ENCODE data around the gene COL4A6.
"Not testable (repeated sequence)": the region's sequence is repeated elsewhere in the genome, so short reads cannot be mapped to it uniquely, and the experiment has no call there.

Gene COL4A6

DNA sequence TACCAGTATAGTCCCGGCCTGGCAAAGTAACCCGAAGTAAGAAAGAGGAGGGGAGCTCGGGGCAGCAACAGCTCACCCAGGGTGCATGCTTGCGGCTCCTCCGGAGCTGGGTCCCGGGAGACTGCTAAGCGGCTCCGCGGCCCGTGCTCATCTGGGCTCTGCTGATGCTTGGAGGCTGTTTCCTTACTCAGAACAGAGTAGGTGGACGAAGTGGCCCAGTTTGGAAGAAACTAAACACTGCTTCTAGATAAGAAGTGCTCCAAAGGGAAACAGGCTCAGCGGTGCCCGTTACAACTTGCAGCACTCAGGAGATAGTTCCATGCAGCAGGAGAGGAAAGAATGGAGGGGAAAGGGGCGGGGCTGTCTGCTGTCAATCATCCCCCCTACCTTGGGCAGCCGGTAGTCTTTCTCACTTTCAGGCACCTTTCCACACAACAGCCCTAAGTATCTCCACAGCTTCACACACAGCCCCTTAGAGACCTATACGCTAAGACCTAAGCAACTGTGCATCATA lies at the start of gene COL4A6:
TSS of gene COL4A6 (minus strand) at position 313 of the 514 bp plus-strand sequence. CDS start at position 87, 226 bp downstream.
- TF ChIP-seq, protein P1, sequence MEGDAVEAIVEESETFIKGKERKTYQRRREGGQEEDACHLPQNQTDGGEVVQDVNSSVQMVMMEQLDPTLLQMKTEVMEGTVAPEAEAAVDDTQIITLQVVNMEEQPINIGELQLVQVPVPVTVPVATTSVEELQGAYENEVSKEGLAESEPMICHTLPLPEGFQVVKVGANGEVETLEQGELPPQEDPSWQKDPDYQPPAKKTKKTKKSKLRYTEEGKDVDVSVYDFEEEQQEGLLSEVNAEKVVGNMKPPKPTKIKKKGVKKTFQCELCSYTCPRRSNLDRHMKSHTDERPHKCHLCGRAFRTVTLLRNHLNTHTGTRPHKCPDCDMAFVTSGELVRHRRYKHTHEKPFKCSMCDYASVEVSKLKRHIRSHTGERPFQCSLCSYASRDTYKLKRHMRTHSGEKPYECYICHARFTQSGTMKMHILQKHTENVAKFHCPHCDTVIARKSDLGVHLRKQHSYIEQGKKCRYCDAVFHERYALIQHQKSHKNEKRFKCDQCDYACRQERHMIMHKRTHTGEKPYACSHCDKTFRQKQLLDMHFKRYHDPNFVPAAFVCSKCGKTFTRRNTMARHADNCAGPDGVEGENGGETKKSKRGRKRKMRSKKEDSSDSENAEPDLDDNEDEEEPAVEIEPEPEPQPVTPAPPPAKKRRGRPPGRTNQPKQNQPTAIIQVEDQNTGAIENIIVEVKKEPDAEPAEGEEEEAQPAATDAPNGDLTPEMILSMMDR (conservative IDR thresholded peaks at IDR 0.05): no peak
- no peak for TF ChIP-seq ZFX (IDR thresholded peaks at IDR 0.05)
- H3K27ac ChIP-seq: no peak within 1 kb of the TSS

DNA sequence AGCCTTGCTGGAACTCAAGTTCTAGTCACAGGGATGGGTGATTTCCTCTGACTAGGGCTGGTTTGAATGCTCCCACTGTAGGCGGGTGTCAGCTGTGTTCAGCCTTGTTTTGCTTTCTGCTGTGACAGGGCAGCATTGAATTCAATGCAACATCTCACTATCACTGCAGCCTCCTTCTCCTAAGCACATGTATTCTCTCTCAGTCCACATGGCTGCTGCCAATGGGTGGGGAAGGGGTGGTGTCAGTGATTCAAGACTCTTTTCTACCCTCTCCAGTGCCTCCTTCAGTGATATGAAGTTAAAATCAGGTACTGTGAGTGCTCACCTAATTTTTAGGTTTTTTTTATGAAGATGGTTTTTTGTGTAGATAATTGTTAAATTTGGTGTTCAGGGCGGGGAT lies 47.7 kb upstream of the COL4A6 start:
- TF ChIP-seq ZFX (IDR thresholded peaks at IDR 0.05): no peak
- TF ChIP-seq, protein P1 (conservative IDR thresholded peaks at IDR 0.05): no peak
- no peak overlapping the region for H3K27ac ChIP-seq

DNA sequence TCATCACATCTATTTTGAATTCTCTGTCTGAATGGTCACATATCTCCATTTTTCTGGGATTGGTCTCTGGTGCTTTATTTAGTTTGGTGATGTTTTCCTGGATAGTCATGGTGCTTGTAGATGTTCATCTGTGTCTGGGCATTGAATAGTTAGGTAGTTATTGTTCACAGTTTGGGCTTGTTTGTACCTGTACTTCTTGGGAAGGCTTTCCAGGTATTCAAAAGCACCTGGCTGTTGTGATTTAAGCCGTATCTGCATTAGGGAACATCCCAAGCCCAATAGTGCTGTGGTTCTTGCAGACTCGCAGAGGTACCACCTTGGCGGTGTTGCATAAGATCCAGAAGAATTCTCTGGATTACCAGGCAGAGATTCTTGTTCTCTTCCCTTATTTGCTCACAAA lies 46.0 kb upstream of the COL4A6 start:
- no peak overlapping the region for H3K27ac ChIP-seq
- TF ChIP-seq, protein P1 (conservative IDR thresholded peaks at IDR 0.05): no peak

DNA sequence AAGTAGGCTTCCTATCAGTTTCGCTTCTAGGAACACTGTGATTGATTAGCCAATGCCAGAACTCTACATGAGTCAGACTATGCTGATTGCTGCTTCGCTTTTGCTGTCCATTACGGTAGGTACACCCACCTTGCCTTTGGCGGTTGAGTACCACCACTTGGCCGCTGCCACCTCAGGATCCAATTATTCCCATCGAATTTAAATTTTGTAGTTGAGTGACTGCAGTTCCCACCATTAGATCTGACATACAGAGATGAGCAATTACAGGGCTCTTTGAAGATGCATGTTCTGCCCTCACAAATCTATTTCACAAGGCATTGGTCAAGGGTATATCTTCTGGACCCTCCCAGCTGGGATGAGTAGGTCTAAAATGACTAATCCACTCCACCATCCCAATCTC lies 43.3 kb upstream of the COL4A6 start:
- not testable (repeated sequence) for H3K27ac ChIP-seq

DNA sequence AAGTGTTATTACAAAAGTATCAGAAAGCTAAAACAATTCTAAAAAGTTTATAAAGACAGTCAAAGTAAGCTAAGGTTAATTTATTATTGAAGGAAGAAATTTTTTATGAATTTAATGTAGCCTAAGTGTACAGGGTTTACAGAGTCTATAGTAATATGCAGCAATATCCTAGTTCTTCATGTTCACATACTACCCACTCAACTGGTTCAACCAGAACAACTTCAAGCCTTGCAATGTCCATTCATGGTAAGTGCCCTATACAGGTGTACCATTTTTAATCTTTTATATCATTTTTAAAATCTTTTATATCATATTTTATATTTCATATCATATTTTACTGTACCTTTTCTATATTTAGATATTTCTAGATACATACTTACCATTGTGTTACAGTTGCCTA lies 35.8 kb upstream of the COL4A6 start:
- no peak overlapping the region for H3K27ac ChIP-seq
- no peak for TF ChIP-seq ZFX (IDR thresholded peaks at IDR 0.05)
- TF ChIP-seq, protein P1 (conservative IDR thresholded peaks at IDR 0.05): no peak

DNA sequence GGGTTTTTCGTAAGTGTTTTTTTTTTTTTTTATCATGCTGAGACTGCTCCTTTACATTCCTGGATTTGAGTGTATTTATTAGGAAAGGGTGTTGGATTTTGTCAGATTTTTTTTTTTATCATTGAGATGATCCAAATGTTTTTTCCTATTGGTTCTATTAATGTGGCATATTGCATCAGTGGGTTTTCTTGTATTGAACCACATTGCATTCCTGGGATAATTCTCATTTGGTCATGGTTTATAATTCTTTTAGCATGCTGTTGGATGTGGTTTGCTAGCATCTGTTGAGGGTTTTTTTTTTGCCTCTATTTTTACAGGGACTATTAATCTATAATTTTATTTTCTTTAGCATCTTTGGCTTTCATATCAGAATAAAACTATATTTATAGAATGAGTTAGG lies 30.3 kb upstream of the COL4A6 start:
- H3K27ac ChIP-seq: no peak overlapping the region
- TF ChIP-seq, protein P1 (conservative IDR thresholded peaks at IDR 0.05): no peak
- no peak for TF ChIP-seq ZFX (IDR thresholded peaks at IDR 0.05)

DNA sequence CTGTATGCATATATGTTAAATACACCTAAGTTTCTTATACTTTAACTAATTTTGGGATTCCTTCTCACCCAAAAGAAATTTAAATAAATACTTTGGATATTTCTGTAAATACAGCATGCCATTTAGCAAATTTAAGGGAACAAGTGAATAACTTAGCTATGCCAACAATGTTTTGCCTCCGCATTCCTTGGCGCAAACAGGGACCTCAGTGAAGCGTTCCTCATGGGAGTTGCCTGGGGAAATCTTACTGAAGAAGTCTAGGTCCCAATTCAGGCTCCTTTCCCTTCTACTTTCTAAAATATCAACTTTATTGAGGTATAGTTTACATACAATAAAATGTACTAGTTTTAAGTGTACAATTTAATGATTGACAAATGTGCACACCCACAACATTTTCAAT lies 26.4 kb upstream of the COL4A6 start:
- no peak overlapping the region for H3K27ac ChIP-seq
- TF ChIP-seq ZFX (IDR thresholded peaks at IDR 0.05): no peak
- TF ChIP-seq, protein P1 (conservative IDR thresholded peaks at IDR 0.05): no peak

DNA sequence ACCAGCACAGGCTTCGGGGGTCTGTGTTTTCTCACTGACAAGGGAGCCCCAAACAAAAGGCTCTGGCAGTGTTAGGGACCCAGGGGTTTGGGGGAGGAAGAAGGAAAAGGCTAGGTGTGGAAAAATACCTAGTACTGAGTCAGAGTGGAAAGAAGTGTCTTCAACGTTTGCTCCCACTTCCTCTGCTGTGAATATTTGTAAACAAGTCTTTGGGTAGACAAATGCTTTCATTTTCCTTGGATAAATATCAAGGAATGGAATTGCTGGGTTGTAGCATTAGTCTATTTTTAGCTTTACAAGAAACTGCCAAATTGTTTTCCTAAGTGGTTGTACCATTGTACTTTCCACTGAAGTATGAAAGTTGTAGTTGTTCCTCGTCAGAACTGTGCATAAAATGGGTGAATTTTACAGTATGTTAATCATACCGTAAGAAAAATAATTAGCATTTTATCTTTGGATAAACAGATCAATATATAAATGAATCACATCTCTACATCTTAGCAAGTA lies 18.8 kb upstream of the COL4A6 start:
- H3K27ac ChIP-seq: no peak overlapping the region
- no peak for TF ChIP-seq ZFX (IDR thresholded peaks at IDR 0.05)
- TF ChIP-seq, protein P1 (conservative IDR thresholded peaks at IDR 0.05): no peak

All from C4-2B (cell line).